Endometrial microvascular endothelial cells (primary cell): ENCODE measurements around the gene GPR21. TPM values are rescaled to one million over a fixed set of nuclear protein-coding genes. Genes with fewer than 3 reads are reported as not detected.

Experiments used
- total RNA-seq: library from RNA; depleted of rRNA; stranded (reverse); fragments of >200 nt; gene quantifications from one replicate; pipeline ENCODE4 v1.2.3, GENCODE V29; 2015; ENCODE audit errors: inconsistent ontology term

GPR21 gene
- total RNA-seq, 1 donor from 2014 or later: 0.28 TPM

Other genes starting within 250 kb of the GPR21 start
- gene OR5C1, start 244.7 kb upstream of the GPR21 start, total RNA-seq: not detected
- not detected for gene OR1K1, start 233.5 kb upstream of the GPR21 start, total RNA-seq
- 23.1 TPM for gene PDCL, start 205.1 kb upstream of the GPR21 start, total RNA-seq
- 41.8 TPM for gene RC3H2, start 128.3 kb upstream of the GPR21 start, total RNA-seq
- 7.1 TPM for gene ZBTB6, start 120.3 kb upstream of the GPR21 start, total RNA-seq
- gene ZBTB26, start 102.2 kb upstream of the GPR21 start, total RNA-seq: 2.0 TPM
- gene RABGAP1, start 92.6 kb upstream of the GPR21 start, total RNA-seq: 16.0 TPM
- 5.9 TPM for gene STRBP, start 234.9 kb downstream of the GPR21 start, total RNA-seq